GM13977 (cell line): Measurements from ENCODE around the gene GABRB1.
"Not testable (repeated sequence)": the region's sequence is repeated elsewhere in the genome, so short reads cannot be mapped to it uniquely, and the experiment has no call there.

Source experiments
- DNase-seq: peaks from one replicate; pipeline ENCODE4 v3.0.0; 2012; ENCODE audit warnings: low spot score
- in situ Hi-C: fragments of 300-500 bp; cut with MboI; formaldehyde crosslinking; loops from one replicate; pipeline ENCODE4 v1.12.0; 2022; ENCODE audit warnings: low sequenced_read_pairs, low pct_unique_long_range_greater_than_20kb, mixed read lengths, inconsistent platforms; ENCODE audit not compliant: unreplicated experiment
- TF ChIP-seq, protein P1 (sequence below): IDR thresholded peaks from 2 replicates; pipeline ENCODE4 v1.5.1; 2012; ENCODE audit warnings: mild to moderate bottlenecking, control low read depth; ENCODE audit not compliant: insufficient read depth; ENCODE audit errors: extremely low read depth, missing control alignments

The GABRB1 gene

GRCh38 chr4:47373174-47373573 lies 341.8 kb downstream of the GABRB1 start:
- no peak for DNase-seq
- in situ Hi-C loops = no loop called here
- TF ChIP-seq, protein P1, sequence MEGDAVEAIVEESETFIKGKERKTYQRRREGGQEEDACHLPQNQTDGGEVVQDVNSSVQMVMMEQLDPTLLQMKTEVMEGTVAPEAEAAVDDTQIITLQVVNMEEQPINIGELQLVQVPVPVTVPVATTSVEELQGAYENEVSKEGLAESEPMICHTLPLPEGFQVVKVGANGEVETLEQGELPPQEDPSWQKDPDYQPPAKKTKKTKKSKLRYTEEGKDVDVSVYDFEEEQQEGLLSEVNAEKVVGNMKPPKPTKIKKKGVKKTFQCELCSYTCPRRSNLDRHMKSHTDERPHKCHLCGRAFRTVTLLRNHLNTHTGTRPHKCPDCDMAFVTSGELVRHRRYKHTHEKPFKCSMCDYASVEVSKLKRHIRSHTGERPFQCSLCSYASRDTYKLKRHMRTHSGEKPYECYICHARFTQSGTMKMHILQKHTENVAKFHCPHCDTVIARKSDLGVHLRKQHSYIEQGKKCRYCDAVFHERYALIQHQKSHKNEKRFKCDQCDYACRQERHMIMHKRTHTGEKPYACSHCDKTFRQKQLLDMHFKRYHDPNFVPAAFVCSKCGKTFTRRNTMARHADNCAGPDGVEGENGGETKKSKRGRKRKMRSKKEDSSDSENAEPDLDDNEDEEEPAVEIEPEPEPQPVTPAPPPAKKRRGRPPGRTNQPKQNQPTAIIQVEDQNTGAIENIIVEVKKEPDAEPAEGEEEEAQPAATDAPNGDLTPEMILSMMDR = no peak

- TF ChIP-seq, protein P1 = no peak
- in situ Hi-C loops = no loop called here
- no peak for DNase-seq
These were observed 342.3 kb downstream of the GABRB1 start for GRCh38 chr4:47373709-47374108.

- no peak for DNase-seq
- TF ChIP-seq, protein P1 = no peak
- in situ Hi-C loops = no loop called here
These were observed 343.1 kb downstream of the GABRB1 start for GRCh38 chr4:47374477-47374876.

GRCh38 chr4:47378021-47378530 lies 346.7 kb downstream of the GABRB1 start:
- in situ Hi-C loops = loop anchor here (25.0 kb wide), 2 partner anchors 266 to 441 kb away; no protein-coding TSS in a partner anchor
- not testable (repeated sequence) for DNase-seq

GRCh38 chr4:47381172-47381571 lies 349.8 kb downstream of the GABRB1 start:
- no peak for DNase-seq
- TF ChIP-seq, protein P1 = no peak
- in situ Hi-C loops = loop anchor here (25.0 kb wide), 2 partner anchors 269 to 444 kb away; no protein-coding TSS in a partner anchor

- in situ Hi-C loops = loop anchor here (25.0 kb wide), 2 partner anchors 271 to 446 kb away; no protein-coding TSS in a partner anchor
These were observed 351.5 kb downstream of the GABRB1 start for GRCh38 chr4:47382846-47383360.

More at GRCh38 chr4:47382846-47383360, 351.5 kb downstream of the GABRB1 start:
- DNase-seq = no peak
- TF ChIP-seq, protein P1 = no peak
